ENCODE measurements around the gene CMTM2.

- TF ChIP-seq, protein P1, sequence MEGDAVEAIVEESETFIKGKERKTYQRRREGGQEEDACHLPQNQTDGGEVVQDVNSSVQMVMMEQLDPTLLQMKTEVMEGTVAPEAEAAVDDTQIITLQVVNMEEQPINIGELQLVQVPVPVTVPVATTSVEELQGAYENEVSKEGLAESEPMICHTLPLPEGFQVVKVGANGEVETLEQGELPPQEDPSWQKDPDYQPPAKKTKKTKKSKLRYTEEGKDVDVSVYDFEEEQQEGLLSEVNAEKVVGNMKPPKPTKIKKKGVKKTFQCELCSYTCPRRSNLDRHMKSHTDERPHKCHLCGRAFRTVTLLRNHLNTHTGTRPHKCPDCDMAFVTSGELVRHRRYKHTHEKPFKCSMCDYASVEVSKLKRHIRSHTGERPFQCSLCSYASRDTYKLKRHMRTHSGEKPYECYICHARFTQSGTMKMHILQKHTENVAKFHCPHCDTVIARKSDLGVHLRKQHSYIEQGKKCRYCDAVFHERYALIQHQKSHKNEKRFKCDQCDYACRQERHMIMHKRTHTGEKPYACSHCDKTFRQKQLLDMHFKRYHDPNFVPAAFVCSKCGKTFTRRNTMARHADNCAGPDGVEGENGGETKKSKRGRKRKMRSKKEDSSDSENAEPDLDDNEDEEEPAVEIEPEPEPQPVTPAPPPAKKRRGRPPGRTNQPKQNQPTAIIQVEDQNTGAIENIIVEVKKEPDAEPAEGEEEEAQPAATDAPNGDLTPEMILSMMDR (IDR thresholded peaks at IDR 0.05 in 8 of 11, conservative IDR thresholded peaks at IDR 0.05 in 3 of 11) = no peak
- TF ChIP-seq POLR2A (IDR thresholded peaks at IDR 0.05) = no peak
- TF ChIP-seq POLR2AphosphoS5 (IDR thresholded peaks at IDR 0.05) = no peak
These were observed 42.0 kb upstream of the CMTM2 start for GRCh38 chr16:66537236-66537635.
